Measurements from ENCODE around the gene FBP1. TPM values are rescaled to one million over a fixed set of nuclear protein-coding genes. Genes with fewer than 3 reads are reported as not detected.
"Not testable (repeated sequence)": the region's sequence is repeated elsewhere in the genome, so short reads cannot be mapped to it uniquely, and the experiment has no call there.

FBP1 gene
- total RNA-seq, 4 donors from 2014 or later = 0.46 to 3.5 (median 1.7) TPM; not detected in 1

DNA sequence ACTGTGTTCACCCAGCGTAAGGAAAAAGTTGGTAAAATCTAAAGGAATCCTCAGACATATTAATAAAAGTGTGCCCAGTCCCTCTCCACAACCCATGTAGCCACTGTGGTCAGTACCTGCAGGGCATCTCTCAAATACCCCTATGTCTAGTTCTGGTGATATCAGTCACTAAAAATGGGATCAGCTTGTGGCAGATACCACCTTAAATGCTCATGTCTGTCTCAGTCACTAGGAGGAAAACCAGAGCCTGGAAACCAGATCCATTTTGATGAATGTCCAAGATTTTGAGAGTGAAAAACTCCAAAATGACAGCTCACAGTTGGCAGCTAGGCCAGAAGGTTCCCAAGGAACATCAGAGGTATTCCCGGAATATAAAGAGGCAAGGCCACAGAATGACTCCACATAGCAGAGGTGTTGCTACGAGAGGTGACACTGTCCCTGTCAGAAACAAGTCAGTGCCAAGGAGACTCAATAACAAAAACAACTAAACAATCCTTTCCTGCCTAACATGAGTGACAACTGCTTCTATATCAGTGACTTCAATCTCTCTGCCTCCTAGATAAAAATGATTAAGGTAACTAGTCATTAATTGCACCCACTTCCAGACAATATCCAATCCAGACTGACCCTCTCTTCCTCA lies 70.9 kb downstream of the FBP1 start:
- no peak overlapping the region for H3K4me3 ChIP-seq
- H3K36me3 ChIP-seq = no peaks in the 10 kb centered on the region
- no peak for TF ChIP-seq POLR2A (IDR thresholded peaks at IDR 0.05)
- TF ChIP-seq, protein P1, sequence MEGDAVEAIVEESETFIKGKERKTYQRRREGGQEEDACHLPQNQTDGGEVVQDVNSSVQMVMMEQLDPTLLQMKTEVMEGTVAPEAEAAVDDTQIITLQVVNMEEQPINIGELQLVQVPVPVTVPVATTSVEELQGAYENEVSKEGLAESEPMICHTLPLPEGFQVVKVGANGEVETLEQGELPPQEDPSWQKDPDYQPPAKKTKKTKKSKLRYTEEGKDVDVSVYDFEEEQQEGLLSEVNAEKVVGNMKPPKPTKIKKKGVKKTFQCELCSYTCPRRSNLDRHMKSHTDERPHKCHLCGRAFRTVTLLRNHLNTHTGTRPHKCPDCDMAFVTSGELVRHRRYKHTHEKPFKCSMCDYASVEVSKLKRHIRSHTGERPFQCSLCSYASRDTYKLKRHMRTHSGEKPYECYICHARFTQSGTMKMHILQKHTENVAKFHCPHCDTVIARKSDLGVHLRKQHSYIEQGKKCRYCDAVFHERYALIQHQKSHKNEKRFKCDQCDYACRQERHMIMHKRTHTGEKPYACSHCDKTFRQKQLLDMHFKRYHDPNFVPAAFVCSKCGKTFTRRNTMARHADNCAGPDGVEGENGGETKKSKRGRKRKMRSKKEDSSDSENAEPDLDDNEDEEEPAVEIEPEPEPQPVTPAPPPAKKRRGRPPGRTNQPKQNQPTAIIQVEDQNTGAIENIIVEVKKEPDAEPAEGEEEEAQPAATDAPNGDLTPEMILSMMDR (IDR thresholded peaks at IDR 0.05 in 4 of 5, conservative IDR thresholded peaks at IDR 0.05 in 1 of 5) = no peak
- in situ Hi-C loops (cut with MboI; ENCODE audit: low sequenced_read_pairs in 4 of 4) (no loop called here), intact Hi-C loops (cut with DNase I; ENCODE audit: low total_unique reads) (no loop called here)
- no peaks in the 10 kb centered on the region for H3K27me3 ChIP-seq
- H3K9me3 ChIP-seq = no peaks in the 10 kb centered on the region
- peak overlapping the region; percentile 12 to 73 (median 44) for H3K27ac ChIP-seq
- H3K4me1 ChIP-seq = peaks cover 0 to 12% of the 10 kb centered on the region in 2 donors
- DNase-seq (no peak), ATAC-seq (peak; percentile 33 to 62)

DNA sequence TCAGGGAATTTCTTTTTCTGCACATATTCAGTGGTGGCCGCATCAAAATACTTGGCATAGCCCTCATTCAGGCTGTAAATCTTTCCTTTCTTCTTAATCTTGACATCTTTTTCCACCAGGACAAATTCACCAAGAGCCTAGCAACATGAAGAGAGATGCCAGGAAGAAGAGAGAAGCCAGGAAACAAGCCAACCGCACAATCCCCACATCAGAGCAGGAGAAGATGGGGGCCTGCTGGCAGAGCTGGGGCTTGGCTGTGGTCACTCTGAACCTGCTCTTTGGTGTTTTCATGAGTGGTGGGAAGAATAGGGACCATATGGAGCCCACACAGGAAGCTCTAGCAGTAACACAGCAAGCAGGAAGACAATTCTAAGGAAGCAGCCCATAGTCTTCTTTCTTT lies 72.0 kb downstream of the FBP1 start:
- in situ Hi-C loops (cut with MboI; ENCODE audit: low sequenced_read_pairs in 4 of 4) (no loop called here), intact Hi-C loops (cut with DNase I; ENCODE audit: low total_unique reads) (no loop called here)
- peaks cover 0 to 12% of the 10 kb centered on the region in 2 donors for H3K4me1 ChIP-seq
- H3K27me3 ChIP-seq = no peaks in the 10 kb centered on the region
- DNase-seq (no peak), ATAC-seq (no peak)
- H3K27ac ChIP-seq = peak overlapping the region in 1 of 4 donors; percentile 14
- H3K4me3 ChIP-seq = no peak overlapping the region
- H3K36me3 ChIP-seq = no peaks in the 10 kb centered on the region
- no peak for TF ChIP-seq POLR2A (IDR thresholded peaks at IDR 0.05)
- TF ChIP-seq, protein P1 (IDR thresholded peaks at IDR 0.05 in 4 of 5, conservative IDR thresholded peaks at IDR 0.05 in 1 of 5) = no peak
- no peaks in the 10 kb centered on the region for H3K9me3 ChIP-seq

DNA sequence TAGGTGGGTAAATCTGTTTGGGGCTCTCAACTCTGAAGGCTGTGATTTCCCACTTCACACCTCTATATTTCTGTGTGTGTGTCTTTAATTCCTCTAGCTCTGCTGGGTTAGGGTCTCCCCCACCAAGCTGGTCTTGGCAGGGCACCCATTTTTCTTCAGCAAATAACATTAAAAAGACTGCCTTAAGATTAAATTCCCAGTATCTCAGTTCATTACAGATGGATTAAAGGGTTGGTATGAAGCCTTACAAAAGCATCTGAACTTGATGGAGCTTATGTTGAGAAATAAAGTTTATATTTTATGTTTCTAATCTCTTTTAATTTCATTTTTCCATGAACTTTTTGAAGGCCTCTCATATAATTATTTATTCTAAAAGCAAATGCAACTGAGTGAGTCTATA lies 72.8 kb downstream of the FBP1 start:
- Histone ChIP-seq H3K4me1 (peaks cover 0 to 12% of the 10 kb centered on the region in 2 donors), H3K27ac (peak overlapping the region in 1 of 4 donors; percentile 14), H3K4me3 (no peak overlapping the region), H3K36me3 (no peaks in the 10 kb centered on the region), H3K9me3 (no peaks in the 10 kb centered on the region), H3K27me3 (no peaks in the 10 kb centered on the region)
- DNase-seq = no peak
- intact Hi-C loops (cut with DNase I; ENCODE audit: low total_unique reads) (no loop called here), in situ Hi-C loops (cut with MboI; ENCODE audit: low sequenced_read_pairs in 4 of 4) (no loop called here)
- no peak for ATAC-seq
- no peak for TF ChIP-seq POLR2A (IDR thresholded peaks at IDR 0.05)
- TF ChIP-seq, protein P1 (IDR thresholded peaks at IDR 0.05 in 4 of 5, conservative IDR thresholded peaks at IDR 0.05 in 1 of 5) = no peak

DNA sequence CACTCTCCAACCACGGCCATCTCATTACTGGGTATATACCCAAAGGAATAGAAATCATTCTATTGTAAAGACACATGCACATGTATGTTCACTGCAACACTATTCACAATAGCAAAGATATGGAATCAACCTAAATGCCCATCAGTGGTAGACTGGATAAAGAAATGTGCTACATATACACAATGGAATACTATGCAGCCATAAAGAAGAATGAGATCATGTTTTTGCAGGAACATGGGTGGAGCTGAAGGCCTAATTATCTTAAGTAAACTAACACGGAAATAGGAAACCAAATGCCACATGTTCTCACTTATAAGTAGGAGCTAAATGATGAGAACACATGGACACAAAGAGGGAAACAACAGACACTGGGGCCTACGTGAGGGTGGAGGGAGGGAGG lies 75.0 kb downstream of the FBP1 start:
- H3K27ac ChIP-seq; H3K4me3 ChIP-seq; H3K9me3 ChIP-seq; H3K27me3 ChIP-seq; DNase-seq; ATAC-seq; H3K36me3 ChIP-seq; intact Hi-C loops (cut with DNase I; ENCODE audit: low total_unique reads); in situ Hi-C loops (cut with MboI; ENCODE audit: low sequenced_read_pairs in 4 of 4): not testable (repeated sequence)
- H3K4me1 ChIP-seq = peaks cover 0 to 11% of the 10 kb centered on the region in 2 donors

DNA sequence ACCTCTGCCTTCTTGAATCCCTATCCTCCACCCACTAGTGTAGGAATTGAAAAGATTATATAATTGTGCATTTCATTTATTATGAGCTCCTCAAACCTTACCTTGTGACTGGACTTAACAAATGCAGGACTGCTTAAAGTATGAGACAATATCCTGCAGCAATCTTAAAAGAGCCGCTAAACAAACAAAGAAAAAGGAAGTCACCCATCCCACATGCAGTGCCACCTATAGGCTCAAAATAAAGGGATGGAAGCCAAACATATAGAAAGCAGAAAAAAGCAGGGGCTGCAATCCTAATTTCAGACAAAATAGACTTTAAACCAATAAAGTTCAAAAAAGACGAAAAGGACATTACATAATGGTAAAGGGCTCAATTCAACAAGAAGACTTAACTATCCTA lies 75.8 kb downstream of the FBP1 start:
- in situ Hi-C loops (cut with MboI; ENCODE audit: low sequenced_read_pairs in 4 of 4) = no loop called here
- intact Hi-C loops (cut with DNase I; ENCODE audit: low total_unique reads) = no loop called here
- DNase-seq = no peak
- TF ChIP-seq, protein P1 (IDR thresholded peaks at IDR 0.05 in 4 of 5, conservative IDR thresholded peaks at IDR 0.05 in 1 of 5) = no peak
- TF ChIP-seq POLR2A (IDR thresholded peaks at IDR 0.05) = no peak
- Histone ChIP-seq H3K9me3 (no peaks in the 10 kb centered on the region), H3K36me3 (no peaks in the 10 kb centered on the region), H3K27ac (no peak overlapping the region), H3K4me1 (peaks cover 0 to 5% of the 10 kb centered on the region in 2 donors), H3K27me3 (no peaks in the 10 kb centered on the region), H3K4me3 (no peak overlapping the region)
- no peak for ATAC-seq
